ENCODE data around the gene OR52E6. TPM values are rescaled to one million over a fixed set of nuclear protein-coding genes. Genes with fewer than 3 reads are reported as not detected.

Gene OR52E6
- polyA plus RNA-seq, 1 donor (not counting 4 experiments of a cell fraction or from before 2014, with no cell fraction given), result not detected

GRCh38 chr11:5807580-5807979 lies 34.1 kb downstream of the OR52E6 start:
- no peak overlapping the region for H3K4me2 ChIP-seq (ENCODE audit: control insufficient read depth, extremely low read depth, insufficient read depth, low read depth, low read length)
- no peaks in the 10 kb centered on the region for H3K36me3 ChIP-seq (ENCODE audit: control insufficient read depth in 2 of 2, extremely low read depth in 1 of 2, insufficient read depth in 2 of 2, low read length in 2 of 2)
- dilution Hi-C loops (cut with MboI; ENCODE audit: extremely low pct_ligation_motif_present, low sequenced_read_pairs), result no loop called here
- FAIRE-seq (no peak), DNase-seq (ENCODE audit: low read depth, low spot score) (no peak)
- peaks cover 5% of the 10 kb centered on the region for H3K27me3 ChIP-seq (ENCODE audit: control insufficient read depth, extremely low read depth, insufficient read depth, low read length)
- no peak overlapping the region for H3K9ac ChIP-seq (ENCODE audit: control insufficient read depth, extremely low read depth, insufficient read depth, low read length)
- H3K79me2 ChIP-seq (ENCODE audit: control insufficient read depth, insufficient read depth, low read length), result no peaks in the 10 kb centered on the region
- H3K27ac ChIP-seq (ENCODE audit: control insufficient read depth, insufficient read depth, low read length), result no peak overlapping the region
- H3K4me1 ChIP-seq (ENCODE audit: control insufficient read depth, extremely low read depth, insufficient read depth, low read length), result peaks cover 3% of the 10 kb centered on the region
- no peaks in the 10 kb centered on the region for H3K9me3 ChIP-seq (ENCODE audit: control insufficient read depth, low read depth, low read length)
- no peaks in the 10 kb centered on the region for H4K20me1 ChIP-seq (ENCODE audit: control insufficient read depth, extremely low read depth, insufficient read depth, low read length)
- H2AFZ ChIP-seq (ENCODE audit: control insufficient read depth, low read length), result no peak overlapping the region
- no peaks in the 10 kb centered on the region for H3K9me1 ChIP-seq (ENCODE audit: control insufficient read depth, extremely low read depth, insufficient read depth, low read length)
- no peak for TF ChIP-seq EZH2 (IDR thresholded peaks at IDR 0.05; ENCODE audit: low read length)
- TF ChIP-seq, protein P1, sequence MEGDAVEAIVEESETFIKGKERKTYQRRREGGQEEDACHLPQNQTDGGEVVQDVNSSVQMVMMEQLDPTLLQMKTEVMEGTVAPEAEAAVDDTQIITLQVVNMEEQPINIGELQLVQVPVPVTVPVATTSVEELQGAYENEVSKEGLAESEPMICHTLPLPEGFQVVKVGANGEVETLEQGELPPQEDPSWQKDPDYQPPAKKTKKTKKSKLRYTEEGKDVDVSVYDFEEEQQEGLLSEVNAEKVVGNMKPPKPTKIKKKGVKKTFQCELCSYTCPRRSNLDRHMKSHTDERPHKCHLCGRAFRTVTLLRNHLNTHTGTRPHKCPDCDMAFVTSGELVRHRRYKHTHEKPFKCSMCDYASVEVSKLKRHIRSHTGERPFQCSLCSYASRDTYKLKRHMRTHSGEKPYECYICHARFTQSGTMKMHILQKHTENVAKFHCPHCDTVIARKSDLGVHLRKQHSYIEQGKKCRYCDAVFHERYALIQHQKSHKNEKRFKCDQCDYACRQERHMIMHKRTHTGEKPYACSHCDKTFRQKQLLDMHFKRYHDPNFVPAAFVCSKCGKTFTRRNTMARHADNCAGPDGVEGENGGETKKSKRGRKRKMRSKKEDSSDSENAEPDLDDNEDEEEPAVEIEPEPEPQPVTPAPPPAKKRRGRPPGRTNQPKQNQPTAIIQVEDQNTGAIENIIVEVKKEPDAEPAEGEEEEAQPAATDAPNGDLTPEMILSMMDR (optimal IDR thresholded peaks at IDR 0.05 in 1 of 3, IDR thresholded peaks at IDR 0.05 in 1 of 3, conservative IDR thresholded peaks at IDR 0.05 in 1 of 3; ENCODE audit: extremely low read depth in 1 of 3, insufficient read depth in 2 of 3, low read length in 3 of 3), result peak in 1 of 3 experiments; percentile 20
- no peak overlapping the region for H3K4me3 ChIP-seq (ENCODE audit: control insufficient read depth in 2 of 3, extremely low read depth in 1 of 3, insufficient read depth in 2 of 3, low read depth in 1 of 3, low read length in 3 of 3)

DNA sequence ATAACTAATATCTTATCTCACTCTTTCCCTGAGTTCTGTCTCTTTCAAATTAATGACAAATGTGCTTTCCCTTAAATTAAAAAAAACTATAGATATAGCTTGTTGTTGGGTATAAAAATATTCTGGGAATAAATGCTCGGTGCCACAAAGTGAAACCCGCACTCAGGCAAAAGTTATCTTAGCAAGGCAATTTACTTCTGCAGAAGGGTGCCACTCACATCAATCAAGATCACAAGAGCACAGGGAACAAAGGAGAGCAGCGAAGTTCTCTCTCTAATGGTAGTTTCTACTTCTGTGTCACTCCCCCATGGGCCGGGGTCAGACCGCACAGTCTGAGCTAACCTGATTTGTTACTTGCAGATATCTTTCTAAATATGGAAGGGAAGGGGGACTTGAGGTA lies 37.7 kb downstream of the OR52E6 start:
- Histone ChIP-seq H4K20me1 (ENCODE audit: control insufficient read depth, extremely low read depth, insufficient read depth, low read length) (no peaks in the 10 kb centered on the region), H3K9me1 (ENCODE audit: control insufficient read depth, extremely low read depth, insufficient read depth, low read length) (no peaks in the 10 kb centered on the region), H3K27me3 (ENCODE audit: control insufficient read depth, extremely low read depth, insufficient read depth, low read length) (peaks cover under 1% of the 10 kb centered on the region), H3K36me3 (ENCODE audit: control insufficient read depth in 2 of 2, extremely low read depth in 1 of 2, insufficient read depth in 2 of 2, low read length in 2 of 2) (no peaks in the 10 kb centered on the region), H3K4me3 (ENCODE audit: control insufficient read depth in 2 of 3, extremely low read depth in 1 of 3, insufficient read depth in 2 of 3, low read depth in 1 of 3, low read length in 3 of 3) (no peak overlapping the region), H3K9ac (ENCODE audit: control insufficient read depth, extremely low read depth, insufficient read depth, low read length) (no peak overlapping the region), H3K9me3 (ENCODE audit: control insufficient read depth, low read depth, low read length) (no peaks in the 10 kb centered on the region), H3K27ac (ENCODE audit: control insufficient read depth, insufficient read depth, low read length) (no peak overlapping the region), H2AFZ (ENCODE audit: control insufficient read depth, low read length) (no peak overlapping the region), H3K4me2 (ENCODE audit: control insufficient read depth, extremely low read depth, insufficient read depth, low read depth, low read length) (no peak overlapping the region), H3K79me2 (ENCODE audit: control insufficient read depth, insufficient read depth, low read length) (no peaks in the 10 kb centered on the region), H3K4me1 (ENCODE audit: control insufficient read depth, extremely low read depth, insufficient read depth, low read length) (peaks cover 3% of the 10 kb centered on the region)
- dilution Hi-C loops (cut with MboI; ENCODE audit: extremely low pct_ligation_motif_present, low sequenced_read_pairs), result no loop called here
- FAIRE-seq (no peak), DNase-seq (ENCODE audit: low read depth, low spot score) (no peak)
- TF ChIP-seq EZH2 (IDR thresholded peaks at IDR 0.05; ENCODE audit: low read length), result no peak
- TF ChIP-seq, protein P1 (optimal IDR thresholded peaks at IDR 0.05 in 1 of 3, IDR thresholded peaks at IDR 0.05 in 1 of 3, conservative IDR thresholded peaks at IDR 0.05 in 1 of 3; ENCODE audit: extremely low read depth in 1 of 3, insufficient read depth in 2 of 3, low read length in 3 of 3), result no peak

Data from keratinocyte (primary cell).